Effector memory CD4-positive, alpha-beta T cell (primary cell): ENCODE results near the gene PRKAG2.

Experiments used
- DNase-seq, 3 donors: peaks; one replicate each; pipeline ENCODE4 v3.0.0-alpha.2; 2020
- H3K27ac ChIP-seq: 2 replicates; pipeline ENCODE4 v1.7.0; 2013; ENCODE audit warnings: mild to moderate bottlenecking, low read length, moderate library complexity; ENCODE audit not compliant: insufficient read depth, poor library complexity, severe bottlenecking
- H3K27me3 ChIP-seq: replicated peaks from 2 replicates; pipeline ENCODE4 v1.7.0; 2013; ENCODE audit warnings: mild to moderate bottlenecking, low read length; ENCODE audit not compliant: insufficient read depth, control insufficient read depth, poor library complexity, severe bottlenecking
- H3K36me3 ChIP-seq: 2 replicates; pipeline ENCODE4 v1.7.0; 2013; ENCODE audit warnings: mild to moderate bottlenecking, low read length, moderate library complexity; ENCODE audit not compliant: control insufficient read depth, insufficient read depth
- H3K4me1 ChIP-seq: 2 replicates; pipeline ENCODE4 v1.7.0; 2013; ENCODE audit warnings: low read length, mild to moderate bottlenecking; ENCODE audit not compliant: control insufficient read depth, insufficient read depth, poor library complexity, severe bottlenecking
- H3K4me3 ChIP-seq: 2 replicates; pipeline ENCODE4 v1.7.0; 2013; ENCODE audit warnings: low read length, low read depth, mild to moderate bottlenecking; ENCODE audit not compliant: insufficient read depth, poor library complexity, severe bottlenecking
- H3K9me3 ChIP-seq: 2 replicates; pipeline ENCODE4 v1.7.0; 2013; ENCODE audit warnings: mild to moderate bottlenecking, low read length, moderate library complexity; ENCODE audit not compliant: control insufficient read depth

The PRKAG2 gene

DNA sequence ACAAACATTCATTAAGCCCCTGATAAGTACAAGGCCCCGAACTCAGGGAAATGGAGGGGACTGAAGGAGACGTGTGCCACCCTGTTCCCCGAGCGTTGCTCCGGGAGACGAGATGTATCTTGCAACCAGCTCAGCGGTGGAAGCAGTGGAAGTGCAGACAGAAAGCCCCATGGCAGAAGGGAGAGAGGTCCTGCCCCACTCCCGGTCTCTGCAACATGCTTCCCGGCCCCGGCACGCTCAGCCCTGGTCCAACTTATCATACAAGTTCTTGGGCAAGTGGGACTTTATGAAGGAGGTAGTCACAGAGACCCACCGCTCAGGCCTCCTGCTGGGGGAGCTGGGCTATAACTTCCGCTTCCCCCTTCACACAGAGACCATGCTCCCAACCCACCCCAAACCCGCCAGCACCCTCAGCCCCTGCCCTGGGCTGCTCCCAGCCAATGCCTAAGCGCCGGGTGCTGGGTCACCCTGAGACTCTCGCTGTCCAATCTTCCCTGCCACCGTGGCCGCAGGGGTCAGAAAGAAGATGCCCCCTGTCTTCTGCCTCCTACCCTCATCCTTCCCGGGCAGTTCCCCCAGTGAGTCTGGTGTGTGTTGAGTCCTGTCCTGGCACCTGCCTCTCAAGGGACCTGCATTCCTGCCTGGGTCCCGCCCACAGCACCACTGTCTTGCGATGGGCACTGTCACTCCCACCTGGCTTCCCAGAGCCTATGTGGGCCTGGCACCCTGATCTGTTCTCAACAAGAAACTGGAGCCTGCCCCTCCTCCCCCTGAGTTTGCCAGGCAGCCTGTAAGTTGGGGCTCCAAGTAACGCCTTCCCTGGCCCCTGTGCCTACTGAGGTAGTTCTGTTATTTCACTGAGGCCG lies 157.7 kb downstream of the PRKAG2 start:
- no peak overlapping the region for H3K27ac ChIP-seq
- DNase-seq = no peak
- H3K36me3 ChIP-seq = no peaks in the 10 kb centered on the region
- no peaks in the 10 kb centered on the region for H3K9me3 ChIP-seq
- no peaks in the 10 kb centered on the region for H3K4me1 ChIP-seq
- no peak overlapping the region for H3K4me3 ChIP-seq
- no peaks in the 10 kb centered on the region for H3K27me3 ChIP-seq

DNA sequence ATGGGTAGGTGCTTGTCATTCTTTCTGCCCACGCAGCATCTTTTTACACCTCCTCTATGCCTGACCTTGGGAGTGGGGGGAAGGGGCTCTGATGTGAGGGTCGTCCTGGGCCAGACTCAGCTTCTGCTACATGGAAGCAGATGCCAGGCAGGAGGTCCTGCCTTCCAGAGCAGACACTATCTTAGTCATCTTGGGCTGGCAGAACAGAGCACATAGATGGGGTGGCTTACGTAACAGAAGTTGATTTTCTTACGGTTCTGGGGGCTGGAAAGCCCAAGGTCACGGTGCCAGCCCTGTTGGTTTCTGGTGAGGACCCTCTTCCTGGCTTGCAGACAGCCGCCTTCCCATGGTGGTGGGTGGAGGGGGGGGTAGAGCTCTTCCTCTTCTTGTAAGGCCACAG lies 159.0 kb downstream of the PRKAG2 start:
- H3K36me3 ChIP-seq = no peaks in the 10 kb centered on the region
- no peaks in the 10 kb centered on the region for H3K27me3 ChIP-seq
- no peak overlapping the region for H3K4me3 ChIP-seq
- no peak overlapping the region for H3K27ac ChIP-seq
- H3K9me3 ChIP-seq = no peaks in the 10 kb centered on the region
- no peaks in the 10 kb centered on the region for H3K4me1 ChIP-seq
- no peak for DNase-seq

DNA sequence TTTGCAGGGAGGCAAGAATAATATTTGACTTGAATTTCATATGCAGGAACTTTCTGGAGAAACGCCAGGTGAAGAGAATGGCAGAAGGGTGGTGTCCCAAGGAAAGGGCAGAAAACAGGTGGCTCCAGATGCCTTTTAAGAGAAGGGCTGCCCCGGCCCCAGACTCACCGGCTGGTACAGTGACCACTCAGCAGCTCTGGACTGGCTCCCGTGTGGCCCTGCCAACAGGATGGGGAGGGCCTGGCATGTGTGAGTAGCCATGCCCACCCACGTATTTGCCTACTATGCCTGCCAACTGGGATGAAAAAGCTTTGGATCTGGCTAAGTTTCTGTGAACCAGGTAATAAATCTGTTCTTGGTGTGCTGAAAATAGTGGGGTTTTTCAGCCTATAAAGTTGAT lies 159.5 kb downstream of the PRKAG2 start:
- Histone ChIP-seq H3K36me3 (no peaks in the 10 kb centered on the region), H3K4me3 (no peak overlapping the region), H3K9me3 (no peaks in the 10 kb centered on the region), H3K27ac (no peak overlapping the region), H3K4me1 (no peaks in the 10 kb centered on the region), H3K27me3 (no peaks in the 10 kb centered on the region)
- DNase-seq = no peak

DNA sequence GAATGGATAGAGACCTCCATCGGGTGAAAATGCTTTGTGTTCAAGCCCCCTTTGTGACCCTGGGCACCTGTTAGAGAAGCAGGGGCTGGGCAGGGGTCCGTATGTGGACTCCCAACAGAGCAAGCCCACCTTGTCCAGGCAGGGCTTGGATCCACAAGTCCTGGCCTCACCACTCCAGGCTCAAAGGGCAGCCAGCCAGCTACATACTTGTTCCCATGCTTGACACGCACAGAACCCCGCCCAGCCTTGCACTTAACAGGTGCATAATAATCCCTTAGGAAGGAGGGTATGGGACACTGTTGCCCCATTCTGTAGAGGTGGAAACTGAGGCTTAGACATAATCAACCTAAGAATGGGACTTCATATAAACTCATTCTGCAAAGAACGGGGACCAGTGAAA lies 160.6 kb downstream of the PRKAG2 start:
- no peak overlapping the region for H3K27ac ChIP-seq

DNA sequence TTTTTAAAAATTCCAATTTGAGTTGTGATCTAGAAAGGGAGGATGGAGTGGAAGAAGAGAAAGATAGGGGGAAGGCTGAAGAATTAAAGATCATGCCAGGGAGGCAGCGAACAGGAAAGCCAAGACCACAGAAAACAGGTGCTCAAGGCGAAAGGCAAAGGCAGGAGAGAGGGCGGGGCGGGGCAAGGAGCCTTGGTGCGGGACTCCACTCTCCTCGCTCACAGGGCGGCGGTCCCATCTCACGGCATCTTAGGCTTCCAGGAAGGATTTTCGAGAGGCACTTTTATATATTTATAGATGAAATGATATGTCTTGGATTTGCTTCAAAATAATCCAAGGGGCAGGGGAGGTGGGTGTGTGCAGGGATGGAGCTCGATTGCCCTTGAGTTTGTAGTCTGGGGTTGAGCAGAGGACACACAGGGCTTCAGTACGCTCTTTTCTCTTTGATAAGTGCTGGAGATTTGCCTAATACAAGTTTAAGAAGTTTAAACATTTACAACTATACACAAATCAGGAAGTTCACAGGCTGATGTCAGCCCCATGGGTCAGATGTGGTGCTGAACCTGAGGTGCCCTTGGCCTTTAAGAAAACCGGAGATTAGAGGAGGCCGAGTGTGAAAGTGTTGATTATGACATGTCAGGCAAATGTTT lies 161.1 kb downstream of the PRKAG2 start:
- no peak overlapping the region for H3K4me3 ChIP-seq
- H3K9me3 ChIP-seq = no peaks in the 10 kb centered on the region
- DNase-seq = no peak
- H3K36me3 ChIP-seq = no peaks in the 10 kb centered on the region
- H3K27me3 ChIP-seq = no peaks in the 10 kb centered on the region
- no peaks in the 10 kb centered on the region for H3K4me1 ChIP-seq
- H3K27ac ChIP-seq = no peak overlapping the region

More for the DNA sequence above, 160.6 kb downstream of the PRKAG2 start:
- Histone ChIP-seq H3K36me3 (no peaks in the 10 kb centered on the region), H3K4me1 (no peaks in the 10 kb centered on the region), H3K9me3 (no peaks in the 10 kb centered on the region), H3K27me3 (no peaks in the 10 kb centered on the region), H3K4me3 (no peak overlapping the region)
- DNase-seq = no peak

DNA sequence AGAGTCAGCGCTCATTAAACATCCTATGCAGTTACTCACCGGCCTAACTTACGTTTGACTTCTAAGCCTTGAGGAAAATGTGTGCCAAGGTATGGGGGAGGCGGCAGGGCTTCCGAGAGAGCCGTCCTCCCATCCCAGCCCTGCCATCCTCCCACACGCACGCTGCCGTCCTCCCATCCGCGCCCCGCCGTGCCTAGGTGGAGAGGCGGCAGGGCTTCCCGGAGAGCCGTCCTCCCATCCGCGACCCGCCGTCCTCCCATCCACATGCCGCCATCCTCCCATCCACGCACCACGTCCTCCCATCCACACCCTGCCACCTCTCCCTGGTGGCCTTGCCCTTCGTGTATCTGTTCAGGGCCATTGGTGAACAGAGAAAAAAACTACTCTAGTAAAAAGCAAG lies 162.7 kb downstream of the PRKAG2 start:
- Histone ChIP-seq H3K4me1 (no peaks in the 10 kb centered on the region), H3K27ac (no peak overlapping the region), H3K4me3 (no peak overlapping the region), H3K9me3 (no peaks in the 10 kb centered on the region), H3K36me3 (no peaks in the 10 kb centered on the region), H3K27me3 (no peaks in the 10 kb centered on the region)
- no peak for DNase-seq

DNA sequence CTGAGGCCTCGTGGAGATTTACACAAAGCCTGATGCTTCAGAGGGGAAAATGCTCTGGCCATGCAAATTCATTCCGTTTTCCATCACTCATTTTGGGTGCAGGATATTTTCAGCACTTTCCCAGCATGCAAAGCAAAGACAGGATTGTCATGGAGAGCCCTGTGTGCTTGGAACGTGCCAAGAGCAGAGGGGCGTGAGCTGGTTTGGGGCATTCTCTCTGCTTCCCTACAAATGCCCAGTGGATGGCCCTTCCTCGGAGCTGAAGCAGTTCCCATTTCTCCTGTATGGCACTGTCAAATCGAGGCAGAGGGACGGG lies 164.1 kb downstream of the PRKAG2 start:
- no peak for DNase-seq
- H3K9me3 ChIP-seq = no peaks in the 10 kb centered on the region
- no peak overlapping the region for H3K27ac ChIP-seq
- H3K4me3 ChIP-seq = no peak overlapping the region
- H3K36me3 ChIP-seq = no peaks in the 10 kb centered on the region
- no peaks in the 10 kb centered on the region for H3K27me3 ChIP-seq
- H3K4me1 ChIP-seq = no peaks in the 10 kb centered on the region

DNA sequence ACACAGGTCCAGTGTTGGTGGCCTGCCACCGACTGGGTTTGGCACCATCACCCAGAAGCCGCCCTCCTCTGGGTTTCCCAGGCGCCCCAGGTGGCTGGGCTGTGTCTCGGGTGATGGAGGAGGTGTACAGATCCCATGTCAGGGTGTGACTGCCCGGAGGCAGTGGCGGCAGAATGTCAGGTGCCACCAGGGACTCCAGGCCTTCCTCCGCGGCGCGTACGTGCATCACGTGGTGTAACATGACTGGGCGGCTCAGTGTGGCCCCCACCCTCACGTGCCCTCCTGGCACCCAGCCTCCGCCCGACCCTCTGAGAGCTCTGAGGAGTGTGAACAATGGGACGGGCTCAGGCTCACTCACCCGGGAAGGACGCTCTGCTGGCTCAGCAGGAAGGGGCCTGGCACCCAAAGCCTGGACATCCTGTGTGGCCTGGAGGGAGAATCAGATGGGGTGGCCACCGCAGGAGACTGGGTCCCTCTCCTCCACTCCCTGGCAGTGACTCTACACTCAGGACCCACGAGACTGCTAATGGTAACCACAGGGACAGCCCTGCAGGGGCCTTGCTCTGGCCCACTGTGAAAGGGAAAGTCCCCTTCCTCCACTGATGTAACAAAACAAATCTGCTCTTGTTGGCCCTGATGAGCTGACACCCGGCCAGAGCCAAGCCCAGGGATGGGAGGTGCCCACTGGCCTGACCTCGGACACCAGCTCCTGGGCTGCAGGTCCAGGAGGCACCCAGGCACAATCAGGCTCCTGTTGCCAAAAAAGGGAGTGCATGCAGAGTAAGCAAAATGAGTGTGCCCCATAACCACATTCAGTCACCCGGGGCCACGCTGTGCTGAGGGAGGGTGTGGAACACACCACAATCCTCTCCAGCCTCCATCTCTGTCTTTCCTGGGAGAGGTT lies 164.8 kb downstream of the PRKAG2 start:
- no peaks in the 10 kb centered on the region for H3K27me3 ChIP-seq
- H3K27ac ChIP-seq = no peak overlapping the region
- no peaks in the 10 kb centered on the region for H3K36me3 ChIP-seq
- DNase-seq = no peak
- no peaks in the 10 kb centered on the region for H3K4me1 ChIP-seq
- H3K9me3 ChIP-seq = no peaks in the 10 kb centered on the region
- H3K4me3 ChIP-seq = no peak overlapping the region

DNA sequence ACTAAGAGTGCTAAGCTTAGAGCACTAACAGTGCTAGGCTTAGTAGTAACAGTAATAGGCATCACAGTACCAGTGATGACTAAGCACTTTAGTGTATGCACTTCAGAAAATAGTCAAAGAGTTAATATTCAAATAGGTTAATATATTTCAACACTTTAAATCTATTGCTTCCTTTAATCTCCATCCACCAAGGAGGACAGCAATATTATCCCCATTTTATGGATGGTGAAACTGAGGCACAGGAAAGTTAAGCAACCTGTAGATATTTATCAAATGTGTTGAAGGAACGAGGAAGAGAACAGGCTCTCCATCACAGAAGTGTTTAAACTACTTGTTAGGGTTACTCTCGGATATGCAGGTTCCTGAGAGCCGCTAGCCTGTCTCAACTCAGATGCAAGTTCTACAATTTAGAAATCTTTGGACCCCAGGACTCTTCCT lies 165.5 kb downstream of the PRKAG2 start:
- no peak overlapping the region for H3K4me3 ChIP-seq
- no peaks in the 10 kb centered on the region for H3K9me3 ChIP-seq
- no peaks in the 10 kb centered on the region for H3K36me3 ChIP-seq
- no peaks in the 10 kb centered on the region for H3K27me3 ChIP-seq
- H3K4me1 ChIP-seq = no peaks in the 10 kb centered on the region
- no peak overlapping the region for H3K27ac ChIP-seq
- no peak for DNase-seq
